ENCODE results near the gene CEP350. TPM values are rescaled to one million over a fixed set of nuclear protein-coding genes. Genes with fewer than 3 reads are reported as not detected.

Gene CEP350
- total and polyA plus RNA-seq, 2 of the 13 experiments (the other 11 are each of a cell fraction or from before 2014, with no cell fraction given) = 7.6 to 35.9 TPM

- Histone ChIP-seq H3K36me3 (replicated peaks in 1 of 2; ENCODE audit: control insufficient read depth in 1 of 2, insufficient read depth in 2 of 2, low read length in 2 of 2) (no peaks in the 10 kb centered on the region), H3K27me3 (ENCODE audit: control insufficient read depth in 1 of 2, insufficient read depth in 2 of 2, low read length in 2 of 2) (no peaks in the 10 kb centered on the region; a peak in 1 of 5 replicates), H3K79me2 (ENCODE audit: insufficient read depth, low read length) (peaks cover 54% of the 10 kb centered on the region), H3K27ac (ENCODE audit: extremely low read length, insufficient read depth, low read length) (peak overlapping the region; percentile 86), H3K9me3 (ENCODE audit: low read length) (no peaks in the 10 kb centered on the region), H2AFZ (ENCODE audit: low read length) (no peak overlapping the region), H4K20me1 (ENCODE audit: insufficient read depth, low read length) (peaks cover 17% of the 10 kb centered on the region; the same call in 1 of the 2 replicates), H3K4me1 (ENCODE audit: insufficient read depth, low read length) (peaks cover 20% of the 10 kb centered on the region), H3K4me3 (replicated peaks in 1 of 3; ENCODE audit: insufficient read depth in 1 of 3, low read depth in 2 of 3, low read length in 3 of 3) (peak overlapping the region; percentile 96 to 99 (median 98)), H3K4me2 (ENCODE audit: low read depth, low read length) (peak overlapping the region; percentile 71), H3K9ac (ENCODE audit: insufficient read depth, low read depth, low read length) (peak overlapping the region; percentile 93)
- DNase-seq (ENCODE audit: low spot score) (no peak), ATAC-seq (no peak), FAIRE-seq (peak; percentile 26)
- in situ Hi-C loops (cut with HindIII; ENCODE audit: extremely low pct_ligation_motif_present, low pct_unique_long_range_greater_than_20kb) (no loop called here), intact Hi-C loops (cut with micrococcal nuclease; ENCODE audit: unreplicated experiment) (loop anchor here (2.0 to 10.0 kb wide), 3 partner anchors 69 to 199 kb away; partner anchors contain the start of genes QSOX1 and TOR1AIP1)
- TF ChIP-seq, protein P1, sequence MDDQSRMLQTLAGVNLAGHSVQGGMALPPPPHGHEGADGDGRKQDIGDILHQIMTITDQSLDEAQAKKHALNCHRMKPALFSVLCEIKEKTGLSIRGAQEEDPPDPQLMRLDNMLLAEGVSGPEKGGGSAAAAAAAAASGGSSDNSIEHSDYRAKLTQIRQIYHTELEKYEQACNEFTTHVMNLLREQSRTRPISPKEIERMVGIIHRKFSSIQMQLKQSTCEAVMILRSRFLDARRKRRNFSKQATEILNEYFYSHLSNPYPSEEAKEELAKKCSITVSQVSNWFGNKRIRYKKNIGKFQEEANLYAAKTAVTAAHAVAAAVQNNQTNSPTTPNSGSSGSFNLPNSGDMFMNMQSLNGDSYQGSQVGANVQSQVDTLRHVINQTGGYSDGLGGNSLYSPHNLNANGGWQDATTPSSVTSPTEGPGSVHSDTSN (CRISPR knock-in tag; IDR thresholded peaks at IDR 0.05; ENCODE audit: borderline replicate concordance) = no peak
- TF ChIP-seq, protein P2, sequence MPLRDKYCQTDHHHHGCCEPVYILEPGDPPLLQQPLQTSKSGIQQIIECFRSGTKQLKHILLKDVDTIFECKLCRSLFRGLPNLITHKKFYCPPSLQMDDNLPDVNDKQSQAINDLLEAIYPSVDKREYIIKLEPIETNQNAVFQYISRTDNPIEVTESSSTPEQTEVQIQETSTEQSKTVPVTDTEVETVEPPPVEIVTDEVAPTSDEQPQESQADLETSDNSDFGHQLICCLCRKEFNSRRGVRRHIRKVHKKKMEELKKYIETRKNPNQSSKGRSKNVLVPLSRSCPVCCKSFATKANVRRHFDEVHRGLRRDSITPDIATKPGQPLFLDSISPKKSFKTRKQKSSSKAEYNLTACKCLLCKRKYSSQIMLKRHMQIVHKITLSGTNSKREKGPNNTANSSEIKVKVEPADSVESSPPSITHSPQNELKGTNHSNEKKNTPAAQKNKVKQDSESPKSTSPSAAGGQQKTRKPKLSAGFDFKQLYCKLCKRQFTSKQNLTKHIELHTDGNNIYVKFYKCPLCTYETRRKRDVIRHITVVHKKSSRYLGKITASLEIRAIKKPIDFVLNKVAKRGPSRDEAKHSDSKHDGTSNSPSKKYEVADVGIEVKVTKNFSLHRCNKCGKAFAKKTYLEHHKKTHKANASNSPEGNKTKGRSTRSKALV (CRISPR knock-in tag; IDR thresholded peaks at IDR 0.05) = no peak
- TF ChIP-seq SAFB2 (CRISPR knock-in tag; IDR thresholded peaks at IDR 0.05; ENCODE audit: borderline replicate concordance, low read depth) = no peak
- TF ChIP-seq, protein P3, sequence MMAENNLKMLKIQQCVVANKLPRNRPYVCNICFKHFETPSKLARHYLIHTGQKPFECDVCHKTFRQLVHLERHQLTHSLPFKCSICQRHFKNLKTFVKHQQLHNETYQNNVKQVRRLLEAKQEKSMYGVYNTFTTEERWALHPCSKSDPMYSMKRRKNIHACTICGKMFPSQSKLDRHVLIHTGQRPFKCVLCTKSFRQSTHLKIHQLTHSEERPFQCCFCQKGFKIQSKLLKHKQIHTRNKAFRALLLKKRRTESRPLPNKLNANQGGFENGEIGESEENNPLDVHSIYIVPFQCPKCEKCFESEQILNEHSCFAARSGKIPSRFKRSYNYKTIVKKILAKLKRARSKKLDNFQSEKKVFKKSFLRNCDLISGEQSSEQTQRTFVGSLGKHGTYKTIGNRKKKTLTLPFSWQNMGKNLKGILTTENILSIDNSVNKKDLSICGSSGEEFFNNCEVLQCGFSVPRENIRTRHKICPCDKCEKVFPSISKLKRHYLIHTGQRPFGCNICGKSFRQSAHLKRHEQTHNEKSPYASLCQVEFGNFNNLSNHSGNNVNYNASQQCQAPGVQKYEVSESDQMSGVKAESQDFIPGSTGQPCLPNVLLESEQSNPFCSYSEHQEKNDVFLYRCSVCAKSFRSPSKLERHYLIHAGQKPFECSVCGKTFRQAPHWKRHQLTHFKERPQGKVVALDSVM (CRISPR knock-in tag; IDR thresholded peaks at IDR 0.05) = no peak
- TF ChIP-seq PHF20 (CRISPR knock-in tag; IDR thresholded peaks at IDR 0.05) = no peak
- no peak for TF ChIP-seq PCBP2 (optimal IDR thresholded peaks at IDR 0.05; ENCODE audit: low read depth, low read length, poor library complexity, severe bottlenecking)
- TF ChIP-seq HOXD1 (CRISPR knock-in tag; IDR thresholded peaks at IDR 0.05) = no peak
- no peak for TF ChIP-seq HNRNPUL1 (IDR thresholded peaks at IDR 0.05; ENCODE audit: low read depth, low read length)
- TF ChIP-seq TCF12 (IDR thresholded peaks at IDR 0.05) = no peak
- no peak for TF ChIP-seq TCF12 (CRISPR knock-in tag; IDR thresholded peaks at IDR 0.05)
- no peak for TF ChIP-seq SCMH1 (CRISPR knock-in tag; IDR thresholded peaks at IDR 0.05; ENCODE audit: borderline replicate concordance)
- TF ChIP-seq ZBTB20 (CRISPR knock-in tag; IDR thresholded peaks at IDR 0.05; ENCODE audit: borderline replicate concordance, low read depth) = no peak
- TF ChIP-seq ZBTB33 (CRISPR knock-in tag; IDR thresholded peaks at IDR 0.05) = no peak
- no peak for TF ChIP-seq NFE2L2 (IDR thresholded peaks at IDR 0.05; ENCODE audit: low read length)
- POLR2A ChIA-PET = interaction anchor here (1.2 kb wide), 1 partner anchor 10 kb away, joined by 3 read pairs; no protein-coding TSS in a partner anchor
- 0% methylated on average over 3 of the region's 3 CpGs for WGBS (ENCODE audit: low lambda C conversion rate)
- BruUV-seq (replicated peaks) = TSS peak; percentile 62
- CTCF ChIA-PET (ENCODE audit: low intra/inter-chr PET ratio, low total read pairs) = no interaction called here
Observed at GRCh38 chr1:179955731-179956130, 1.1 kb downstream of the CEP350 start.
